IPS-18c (cell line): ENCODE data around the gene MYLK4.

ENCODE experiments used
- H3K4me3 ChIP-seq: 2 replicates; pipeline ENCODE4 v1.7.0; 2013; ENCODE audit warnings: low read depth, mild to moderate bottlenecking, low read length, moderate library complexity; ENCODE audit not compliant: insufficient read depth
- H3K9me3 ChIP-seq: one replicate; pipeline ENCODE4 v1.6.1; 2013; ENCODE audit warnings: mild to moderate bottlenecking, low read length, moderate library complexity; ENCODE audit not compliant: control insufficient read depth, insufficient read depth

Gene MYLK4

DNA sequence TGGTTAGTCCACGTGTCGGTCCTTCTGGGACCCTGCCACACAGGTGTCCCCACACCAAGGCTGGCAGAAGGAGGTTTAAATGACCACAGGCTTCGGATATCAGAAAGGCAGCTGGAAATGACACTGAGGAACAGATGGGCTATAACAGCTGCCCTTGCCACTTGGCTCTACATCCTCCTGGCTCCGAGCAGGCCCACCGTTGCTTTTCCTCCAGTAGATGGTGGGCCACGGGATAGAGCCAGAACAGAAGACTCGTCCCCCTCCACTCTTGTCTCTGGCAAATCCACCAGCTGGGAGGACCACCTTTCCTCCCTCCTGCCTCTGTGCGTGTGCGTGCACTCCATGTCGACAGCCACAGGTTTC is 32.1 kb upstream of the MYLK4 start:
- H3K4me3 ChIP-seq, result no peak overlapping the region
- no peaks in the 10 kb centered on the region for H3K9me3 ChIP-seq

GRCh38 chr6:2782356-2782708 is 31.6 kb upstream of the MYLK4 start:
- no peak overlapping the region for H3K4me3 ChIP-seq
- no peaks in the 10 kb centered on the region for H3K9me3 ChIP-seq

DNA sequence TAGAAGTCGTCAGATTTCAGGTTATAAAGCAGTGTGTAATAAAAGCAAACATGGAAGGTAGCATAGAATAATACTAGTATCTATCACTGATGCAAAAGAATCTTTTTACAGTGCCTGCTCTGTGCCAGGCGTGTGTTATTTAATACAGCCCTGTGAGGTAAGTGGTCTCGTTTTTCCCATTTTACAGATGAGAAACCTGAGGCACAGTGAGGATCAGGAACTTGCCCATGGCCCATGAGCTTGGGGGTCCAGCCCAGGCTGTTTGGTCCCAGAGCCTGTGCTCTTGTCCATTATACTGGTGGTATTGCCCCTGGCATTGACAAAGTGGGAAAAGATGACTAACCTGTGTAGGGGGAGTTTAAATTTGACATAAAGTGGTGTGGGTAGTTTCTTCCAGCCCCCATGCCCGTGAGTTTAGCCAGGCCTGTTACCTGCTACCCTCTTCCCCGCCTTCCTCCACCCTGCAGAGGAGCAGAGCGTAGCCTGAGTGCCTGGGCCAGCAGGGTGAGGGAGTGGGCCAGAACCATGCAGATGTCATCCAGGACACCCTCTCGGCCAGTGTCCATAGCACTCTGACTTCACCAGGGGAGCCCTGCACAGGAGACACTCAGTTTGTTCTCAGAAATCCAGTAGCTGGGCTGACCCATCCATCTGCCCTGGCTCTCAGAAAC is 31.1 kb upstream of the MYLK4 start:
- Histone ChIP-seq H3K4me3 (no peak overlapping the region), H3K9me3 (no peaks in the 10 kb centered on the region)

- Histone ChIP-seq H3K9me3 (no peaks in the 10 kb centered on the region), H3K4me3 (no peak overlapping the region)
These were observed 29.5 kb upstream of the MYLK4 start for GRCh38 chr6:2780102-2780737.

- H3K4me3 ChIP-seq, result no peak overlapping the region
- H3K9me3 ChIP-seq, result no peaks in the 10 kb centered on the region
These were observed 26.5 kb upstream of the MYLK4 start for GRCh38 chr6:2777249-2777648.

DNA sequence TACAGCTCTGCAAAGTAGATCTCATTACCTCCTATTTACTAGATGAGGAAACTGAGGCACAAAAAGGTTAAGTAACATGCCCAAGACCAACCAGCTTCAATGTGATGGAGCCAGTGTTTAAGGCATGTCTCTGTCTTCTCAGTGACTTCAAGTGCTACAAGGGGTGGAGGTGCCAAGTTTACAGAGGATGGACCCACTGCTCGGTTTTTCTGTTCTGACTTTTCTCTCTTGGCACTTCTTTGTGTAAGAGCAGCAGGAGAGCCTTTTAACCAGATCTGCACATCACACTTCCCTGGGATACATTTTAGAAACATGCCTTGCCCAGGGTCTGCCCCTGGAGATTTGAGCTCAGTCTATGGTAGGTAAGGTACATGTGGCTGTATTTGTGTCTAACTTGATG is 24.3 kb upstream of the MYLK4 start:
- no peak overlapping the region for H3K4me3 ChIP-seq
- H3K9me3 ChIP-seq, result no peaks in the 10 kb centered on the region

DNA sequence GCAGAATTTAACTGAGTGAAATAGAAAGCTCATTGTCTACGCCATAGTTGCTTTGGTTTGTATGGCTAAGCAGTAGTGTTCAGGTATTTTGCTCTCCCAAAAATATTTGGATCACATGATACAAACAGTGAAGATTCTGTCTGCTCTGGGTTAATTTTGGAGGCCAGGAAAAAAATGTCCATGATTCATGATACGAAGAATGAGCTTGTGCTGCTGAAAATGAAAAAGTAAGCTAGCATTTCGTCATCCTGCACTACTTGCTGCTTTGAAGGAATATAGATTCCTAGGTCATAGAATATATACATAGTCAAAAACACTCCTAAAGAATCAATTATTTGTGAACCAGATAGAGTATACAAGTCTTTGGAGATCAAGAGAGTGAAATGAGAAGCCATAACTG is 22.7 kb upstream of the MYLK4 start:
- H3K9me3 ChIP-seq, result no peaks in the 10 kb centered on the region
- no peak overlapping the region for H3K4me3 ChIP-seq

GRCh38 chr6:2772840-2773239 is 22.1 kb upstream of the MYLK4 start:
- Histone ChIP-seq H3K9me3 (no peaks in the 10 kb centered on the region), H3K4me3 (no peak overlapping the region)

DNA sequence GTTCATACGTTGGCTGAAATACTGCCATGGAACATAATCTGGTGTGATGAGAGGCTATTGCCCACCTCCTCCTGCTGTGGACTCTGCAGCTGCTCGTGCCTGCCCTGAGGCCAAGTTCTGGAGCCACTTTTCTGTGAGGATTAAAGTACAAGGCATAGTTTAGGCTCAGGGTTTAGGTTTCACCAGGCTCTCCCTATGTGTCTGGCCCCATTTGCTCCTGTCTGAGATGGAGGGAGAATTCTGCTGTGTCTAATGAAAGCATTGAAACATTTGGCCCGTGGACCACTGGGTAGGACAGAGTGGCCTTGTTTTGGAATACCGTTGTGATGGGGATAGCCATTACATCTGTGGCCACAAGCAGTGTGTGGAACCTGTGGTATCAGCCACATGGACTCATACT is 20.4 kb upstream of the MYLK4 start:
- no peak overlapping the region for H3K4me3 ChIP-seq

DNA sequence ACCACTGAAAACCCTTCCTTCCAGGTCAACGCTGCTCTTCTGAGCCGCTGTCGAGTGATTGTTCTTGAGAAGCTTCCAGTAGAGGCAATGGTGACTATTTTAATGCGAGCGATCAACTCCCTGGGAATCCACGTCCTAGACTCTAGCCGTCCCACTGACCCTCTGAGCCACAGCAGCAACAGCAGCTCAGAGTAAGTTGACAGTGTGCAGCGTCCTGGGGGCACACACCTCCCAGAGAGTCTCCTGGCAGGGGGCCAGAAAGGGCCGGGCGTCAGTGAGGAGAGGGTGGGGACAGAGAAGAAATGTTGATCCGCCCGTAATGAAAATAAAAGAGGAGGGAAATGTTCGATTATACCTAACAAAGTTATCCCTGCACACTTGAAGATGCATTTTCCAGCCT is 19.4 kb upstream of the MYLK4 start:
- no peak overlapping the region for H3K4me3 ChIP-seq

More for the DNA sequence above, 20.4 kb upstream of the MYLK4 start:
- H3K9me3 ChIP-seq, result no peaks in the 10 kb centered on the region

DNA sequence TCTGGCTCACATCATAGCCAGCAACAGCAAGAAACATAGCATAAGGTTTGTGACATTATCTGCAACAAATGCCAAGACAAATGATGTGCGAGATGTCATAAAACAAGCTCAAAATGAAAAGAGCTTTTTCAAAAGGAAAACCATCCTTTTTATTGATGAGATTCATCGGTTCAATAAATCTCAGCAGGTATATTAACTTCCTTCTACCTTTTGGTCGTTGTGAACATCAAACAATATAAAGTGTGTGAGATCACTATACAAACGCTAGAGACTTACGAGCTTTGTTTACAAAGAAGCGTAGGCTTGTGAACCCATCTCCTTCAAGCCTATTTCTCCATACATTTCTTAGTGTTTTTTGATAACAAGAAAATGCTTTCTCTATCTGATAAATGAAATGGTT is 18.0 kb upstream of the MYLK4 start:
- no peak overlapping the region for H3K4me3 ChIP-seq

More for the DNA sequence above, 19.4 kb upstream of the MYLK4 start:
- no peaks in the 10 kb centered on the region for H3K9me3 ChIP-seq

DNA sequence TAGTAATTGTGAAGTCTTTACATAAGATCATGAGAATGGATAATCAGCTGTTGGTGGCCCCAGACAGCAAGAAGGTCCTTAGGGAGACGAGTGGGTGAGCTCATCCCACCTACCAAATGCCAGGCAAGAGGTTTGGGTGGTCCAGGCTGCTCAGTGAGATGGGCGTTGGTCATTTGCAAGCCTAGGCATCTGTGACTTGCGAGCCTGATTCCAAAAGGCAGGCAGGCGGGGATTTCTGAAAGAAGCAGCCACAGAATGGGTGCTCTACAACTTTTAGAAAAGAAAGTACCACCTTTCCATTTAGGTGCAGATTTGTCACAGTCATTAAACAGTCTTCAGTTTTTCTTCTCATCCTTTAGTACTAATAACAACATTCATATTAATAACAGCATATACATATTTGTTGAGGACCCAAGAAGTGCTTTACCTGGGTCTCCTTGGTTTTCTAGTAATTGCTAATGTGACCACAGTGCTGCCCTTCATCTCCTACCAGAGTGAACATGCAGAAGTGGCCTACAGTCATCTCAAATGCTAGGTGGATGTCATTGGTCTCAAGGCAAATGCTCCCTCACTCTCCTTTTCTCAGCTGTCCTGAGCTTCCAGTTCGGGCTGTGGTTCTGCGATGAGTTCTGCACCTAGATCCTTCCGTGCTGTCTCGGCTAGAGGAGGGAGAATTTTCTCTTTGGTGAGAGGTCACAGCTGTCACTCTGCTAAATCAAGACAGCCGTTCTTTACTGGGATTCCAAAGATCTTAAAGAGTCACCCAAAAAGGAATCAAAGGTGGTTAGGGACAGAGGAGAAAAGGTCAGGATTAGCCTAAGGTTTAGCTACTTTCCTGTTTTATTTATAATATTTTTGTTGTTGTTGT is 17.2 kb upstream of the MYLK4 start:
- H3K4me3 ChIP-seq, result peak overlapping the region; percentile 85; the same call in 1 of the 2 replicates
- H3K9me3 ChIP-seq, result no peaks in the 10 kb centered on the region

More for the DNA sequence above, 18.0 kb upstream of the MYLK4 start:
- H3K9me3 ChIP-seq, result no peaks in the 10 kb centered on the region

- peak overlapping the region; percentile 85 for H3K4me3 ChIP-seq
- H3K9me3 ChIP-seq, result no peaks in the 10 kb centered on the region
These were observed 16.3 kb upstream of the MYLK4 start for GRCh38 chr6:2766767-2767656.

- Histone ChIP-seq H3K9me3 (no peaks in the 10 kb centered on the region), H3K4me3 (peak overlapping the region; percentile 85)
These were observed 15.4 kb upstream of the MYLK4 start for GRCh38 chr6:2765896-2766766.

GRCh38 chr6:2765166-2765895 is 14.6 kb upstream of the MYLK4 start, which contains the start of gene WRNIP1:
TSS of gene WRNIP1 (plus strand) at chr6:2765393. CDS start at chr6:2765623, 230 bp downstream.
- Histone ChIP-seq H3K4me3 (peak within 1 kb of the TSS; percentile 85), H3K9me3 (no peaks in the 10 kb centered on the region)
